ENCODE results near the gene KRT79. TPM values are rescaled to one million over a fixed set of nuclear protein-coding genes. Genes with fewer than 3 reads are reported as not detected.

Gene KRT79
- total RNA-seq, 6 experiments from 2014 or later: not detected

GRCh38 chr12:52802442-52802841 is 31.7 kb downstream of the KRT79 start:
- intact Hi-C loops (cut with DNase I): no loop called here
- TF ChIP-seq POLR2A (IDR thresholded peaks at IDR 0.05) (no peak), CTCF (IDR thresholded peaks at IDR 0.05) (no peak)
- Histone ChIP-seq H3K27me3 (no peaks in the 10 kb centered on the region), H3K4me3 (no peak overlapping the region), H3K4me1 (no peaks in the 10 kb centered on the region), H3K9me3 (no peaks in the 10 kb centered on the region), H3K36me3 (no peaks in the 10 kb centered on the region), H3K27ac (no peak overlapping the region)
- 37% methylated on average over 4 of the region's 6 CpGs for WGBS (ENCODE audit: insufficient coverage, low coverage, low lambda C conversion rate, missing lambda C conversion rate)
- ATAC-seq: no peak
- DNase-seq: peak in 1 of 3 donors; percentile 4

- TF ChIP-seq POLR2A (IDR thresholded peaks at IDR 0.05) (no peak), CTCF (IDR thresholded peaks at IDR 0.05) (no peak)
- ATAC-seq: no peak
- intact Hi-C loops (cut with DNase I): no loop called here
Measured at GRCh38 chr12:52801773-52802172, 32.3 kb downstream of the KRT79 start.

DNA sequence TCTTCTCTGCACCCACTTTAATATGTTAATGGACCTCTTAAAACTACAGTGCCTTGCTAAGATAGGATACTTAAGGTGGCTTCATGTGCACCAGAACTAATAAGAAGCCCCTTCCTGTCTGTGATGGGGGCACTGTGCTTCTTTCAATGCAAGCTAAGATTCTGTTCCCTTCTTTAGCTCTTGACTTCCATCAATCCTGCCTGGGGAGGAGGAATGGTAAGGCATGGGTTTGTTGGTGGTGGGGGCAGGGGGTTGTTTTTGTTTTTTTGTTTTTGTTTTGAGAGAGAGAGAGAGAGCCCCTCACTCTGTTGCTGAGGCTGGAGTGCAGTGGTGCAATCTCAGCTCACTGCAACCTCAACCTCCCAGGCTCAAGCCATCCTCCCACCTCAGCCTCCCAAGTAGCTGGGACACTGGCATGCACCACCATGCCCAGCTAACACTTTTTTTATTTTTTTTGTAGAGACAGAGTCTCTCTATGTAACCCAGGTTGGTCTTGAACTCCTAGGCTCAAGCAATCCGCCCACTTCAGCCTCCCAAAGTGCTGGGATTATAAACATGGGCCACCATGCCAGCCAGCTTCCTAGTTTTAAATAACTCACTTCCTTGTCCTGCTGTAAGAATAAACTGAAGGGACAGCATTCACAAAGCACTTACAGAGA is 33.7 kb downstream of the KRT79 start:
- Histone ChIP-seq H3K4me1 (no peaks in the 10 kb centered on the region), H3K27me3 (no peaks in the 10 kb centered on the region), H3K9me3 (no peaks in the 10 kb centered on the region), H3K36me3 (no peaks in the 10 kb centered on the region), H3K27ac (no peak overlapping the region), H3K4me3 (no peak overlapping the region)
- TF ChIP-seq POLR2A (IDR thresholded peaks at IDR 0.05) (no peak), CTCF (IDR thresholded peaks at IDR 0.05) (no peak)
- ATAC-seq (no peak), DNase-seq (peak in 1 of 3 donors; percentile 6)
- 67% methylated on average over 1 of the region's 1 CpG for WGBS (ENCODE audit: insufficient coverage, low coverage, low lambda C conversion rate, missing lambda C conversion rate)
- intact Hi-C loops (cut with DNase I): no loop called here

More at GRCh38 chr12:52801773-52802172, 32.3 kb downstream of the KRT79 start:
- Histone ChIP-seq H3K4me1 (no peaks in the 10 kb centered on the region), H3K4me3 (no peak overlapping the region), H3K36me3 (no peaks in the 10 kb centered on the region), H3K27me3 (no peaks in the 10 kb centered on the region), H3K27ac (no peak overlapping the region), H3K9me3 (no peaks in the 10 kb centered on the region)
- 20% methylated on average over 2 of the region's 3 CpGs for WGBS (ENCODE audit: insufficient coverage, low coverage, low lambda C conversion rate, missing lambda C conversion rate)
- peak in 1 of 3 donors; percentile 23 for DNase-seq

GRCh38 chr12:52799505-52800211 is 34.5 kb downstream of the KRT79 start:
- TF ChIP-seq CTCF (IDR thresholded peaks at IDR 0.05): no peak
- no peak for TF ChIP-seq POLR2A (IDR thresholded peaks at IDR 0.05)
- no peak overlapping the region for H3K27ac ChIP-seq
- H3K4me3 ChIP-seq: no peak overlapping the region
- ATAC-seq: no peak
- no peaks in the 10 kb centered on the region for H3K4me1 ChIP-seq
- intact Hi-C loops (cut with DNase I): no loop called here
- H3K9me3 ChIP-seq: no peaks in the 10 kb centered on the region
- 73% methylated on average over 5 of the region's 5 CpGs for WGBS (ENCODE audit: insufficient coverage, low coverage, low lambda C conversion rate, missing lambda C conversion rate)
- H3K36me3 ChIP-seq: no peaks in the 10 kb centered on the region
- no peaks in the 10 kb centered on the region for H3K27me3 ChIP-seq
- no peak for DNase-seq
